HCT116 (cell line): ENCODE data around the gene CLEC4G. TPM values are rescaled to one million over a fixed set of nuclear protein-coding genes. Genes with fewer than 3 reads are reported as not detected.
"Not testable (repeated sequence)": the region's sequence is repeated elsewhere in the genome, so short reads cannot be mapped to it uniquely, and the experiment has no call there.

Source experiments
- ATAC-seq: fragments of 200-7000 bp; cut with Tn5 transposase; 2 replicates; pipeline ENCODE4 v1.9.1; 2020; ENCODE audit warnings: mild to moderate bottlenecking, moderate library complexity
- BruUV-seq: library from RNA; stranded (reverse); fragments of 400-500 nt; replicated peaks from 2 replicates; lab custom pipeline; 2021; lab: Mats Ljungman, UMichigan
- CTCF ChIA-PET: fragments of 300-600 bp; sonication (Branson Sonifier 250); formaldehyde crosslinking; loops from one replicate; lab custom pipeline; 2021; ENCODE audit warnings: antibody characterized with exemption; lab: Charles Lee
- POLR2A ChIA-PET: fragments of 300-600, 350-600 bp; sonication (Branson Sonifier 250); formaldehyde crosslinking; loops from one replicate; lab custom pipeline; 2021; ENCODE audit warnings: antibody characterized with exemption; lab: Charles Lee
- RAD21 ChIA-PET, 2 experiments: fragments of 300-600 bp; sonication (Branson Sonifier 250); formaldehyde crosslinking; loops; one replicate each; lab custom pipeline; 2023; ENCODE audit warnings: low total read pairs in 2 of 2; ENCODE audit not compliant: uncharacterized antibody in 2 of 2, unreplicated experiment in 2 of 2, low non-redundant PET in 1 of 2; lab: Charles Lee
- DNase-seq: peaks from one replicate; pipeline ENCODE4 v3.0.0-alpha.2; 2010; ENCODE audit warnings: low read depth, low spot score
- H2AFZ ChIP-seq: fragments of 200-600 bp; shearing (Covaris generic), sonication (generic); 2 replicates; pipeline ENCODE4 v1.6.1; 2017; ENCODE audit warnings: low read depth, mixed run types, mixed read lengths, antibody characterized with exemption, low read length; ENCODE audit not compliant: poor library complexity, severe bottlenecking
- H3K27ac ChIP-seq: 2 replicates; pipeline ENCODE4 v1.5.1; 2012; ENCODE audit warnings: low read depth, low read length
- H3K27me3 ChIP-seq: fragments of 200-600 bp; sonication (generic); 2 replicates; pipeline ENCODE4 v1.6.1; 2016; ENCODE audit warnings: mixed run types, low read length, mixed read lengths; ENCODE audit not compliant: insufficient read depth
- H3K36me3 ChIP-seq, 2 experiments: fragments of 200-500 bp in 1 of 2; fragments of 200-600 bp in 1 of 2; sonication (Bioruptor generic) in 1 of 2; sonication (generic) in 1 of 2; 2 replicates each; pipeline versions ENCODE4 v1.5.1 to v1.6.1; 2014 to 2016; ENCODE audit warnings: low read length in 2 of 2, inconsistent platforms in 1 of 2, mixed read lengths in 1 of 2, mixed run types in 1 of 2; ENCODE audit not compliant: insufficient read depth in 2 of 2, control insufficient read depth in 1 of 2
- H3K4me1 ChIP-seq, 2 experiments: fragments of 200-600 bp in 1 of 2; sonication (generic) in 1 of 2; 2 replicates each; pipeline versions ENCODE4 v1.5.1 to v1.6.1; 2012 to 2017; ENCODE audit warnings: low read length in 2 of 2, inconsistent platforms in 1 of 2, mild to moderate bottlenecking in 1 of 2, mixed read lengths in 1 of 2, mixed run types in 1 of 2, moderate library complexity in 1 of 2; ENCODE audit not compliant: insufficient read depth in 2 of 2, control insufficient read depth in 1 of 2
- H3K4me2 ChIP-seq: fragments of 200-600 bp; sonication (generic); 2 replicates; pipeline ENCODE4 v1.6.1; 2017; ENCODE audit warnings: mixed run types, low read length, mixed read lengths
- H3K4me3 ChIP-seq, 2 experiments: fragments of 200-600 bp in 1 of 2; sonication (generic) in 1 of 2; replicated peaks in 1 of 2; 2 replicates each; pipeline ENCODE4 v1.5.1; 2011 to 2016; ENCODE audit warnings: low read length in 2 of 2, control low read depth in 1 of 2, low read depth in 1 of 2, mild to moderate bottlenecking in 1 of 2, mixed read lengths in 1 of 2, mixed run types in 1 of 2
- H3K79me2 ChIP-seq: fragments of 200-600 bp; sonication (generic); 2 replicates; pipeline ENCODE4 v1.6.1; 2017; ENCODE audit warnings: mild to moderate bottlenecking, mixed run types, low read length, moderate library complexity, mixed read lengths; ENCODE audit not compliant: insufficient read depth
- H3K9ac ChIP-seq: fragments of 200-600 bp; sonication (generic); 2 replicates; pipeline ENCODE4 v1.6.1; 2016; ENCODE audit warnings: low read length, mixed read lengths
- H3K9me2 ChIP-seq: fragments of 200-600 bp; sonication (generic), shearing (Covaris generic); 2 replicates; pipeline ENCODE4 v1.6.1; 2017; ENCODE audit warnings: mixed run types, mild to moderate bottlenecking, moderate library complexity; ENCODE audit not compliant: insufficient read depth
- H3K9me3 ChIP-seq, 2 experiments: fragments of 200-500 bp in 1 of 2; fragments of 200-600 bp in 1 of 2; sonication (Bioruptor generic) in 1 of 2; sonication (generic) in 1 of 2; 2 replicates each; pipeline ENCODE4 v1.6.1; 2014 to 2017; ENCODE audit warnings: low read length in 2 of 2, mixed read lengths in 2 of 2, inconsistent platforms in 1 of 2, low read depth in 1 of 2, mild to moderate bottlenecking in 1 of 2, mixed run types in 1 of 2, moderate library complexity in 1 of 2; ENCODE audit not compliant: control insufficient read depth in 1 of 2, insufficient read depth in 1 of 2
- H4K20me1 ChIP-seq: fragments of 200-600 bp; sonication (generic), shearing (Covaris generic); 2 replicates; pipeline ENCODE4 v1.6.1; 2017; ENCODE audit warnings: mixed run types, mild to moderate bottlenecking, moderate library complexity; ENCODE audit not compliant: insufficient read depth
- CBX3 ChIP-seq: IDR thresholded peaks from 2 replicates; pipeline ENCODE4 v1.6.1; 2012; ENCODE audit warnings: low read depth
- CEBPB ChIP-seq: IDR thresholded peaks from 2 replicates; pipeline ENCODE4 v1.6.1; 2012; ENCODE audit warnings: low read depth
- CTCF ChIP-seq, 3 experiments: fragments of 200-600 bp in 1 of 3; sonication (generic) in 1 of 3; IDR thresholded peaks in 2 of 3; conservative IDR thresholded peaks in 1 of 3; 2 replicates each; pipeline ENCODE4 v1.5.1; 2012 to 2017; ENCODE audit warnings: low read depth in 2 of 3, low read length in 2 of 3, antibody characterized with exemption in 1 of 3, borderline replicate concordance in 1 of 3, control low read depth in 1 of 3, mild to moderate bottlenecking in 1 of 3, mixed read lengths in 1 of 3, mixed run types in 1 of 3, moderate library complexity in 1 of 3; ENCODE audit not compliant: insufficient read depth in 1 of 3
- EGR1 ChIP-seq: IDR thresholded peaks from 2 replicates; pipeline ENCODE4 v1.6.1; 2012; ENCODE audit warnings: low read depth
- ELF1 ChIP-seq: IDR thresholded peaks from 2 replicates; pipeline ENCODE4 v1.6.1; 2012; ENCODE audit warnings: low read depth, borderline replicate concordance
- EZH2 ChIP-seq: fragments of 200-600 bp; sonication (generic); IDR thresholded peaks from 2 replicates; pipeline ENCODE4 v1.6.1; 2017; ENCODE audit warnings: antibody characterized with exemption, mixed run types
- FOSL1 ChIP-seq: IDR thresholded peaks from 2 replicates; pipeline ENCODE4 v1.6.1; 2012; ENCODE audit warnings: low read depth
- JUND ChIP-seq: IDR thresholded peaks from 2 replicates; pipeline ENCODE4 v1.6.1; 2012
- MAX ChIP-seq: IDR thresholded peaks from 2 replicates; pipeline ENCODE4 v1.6.1; 2012
- POLR2A ChIP-seq: IDR thresholded peaks from 2 replicates; pipeline ENCODE4 v1.7.0; 2011; ENCODE audit warnings: borderline replicate concordance; ENCODE audit not compliant: insufficient read depth, insufficient read length; ENCODE audit errors: extremely low read depth
- POLR2AphosphoS5 ChIP-seq: IDR thresholded peaks from 2 replicates; pipeline ENCODE4 v1.6.1; 2011; ENCODE audit warnings: mild to moderate bottlenecking, low read depth, low read length, moderate library complexity
- RAD21 ChIP-seq: IDR thresholded peaks from 2 replicates; pipeline ENCODE4 v1.6.1; 2012; ENCODE audit warnings: low read depth, mild to moderate bottlenecking
- SP1 ChIP-seq: IDR thresholded peaks from 2 replicates; pipeline ENCODE4 v1.6.1; 2012; ENCODE audit warnings: low read depth
- SRF ChIP-seq: IDR thresholded peaks from 2 replicates; pipeline ENCODE4 v1.6.1; 2012; ENCODE audit warnings: low read depth
- TCF7L2 ChIP-seq: IDR thresholded peaks from 2 replicates; pipeline ENCODE4 v1.7.0; 2011; ENCODE audit warnings: borderline replicate concordance, inconsistent platforms; ENCODE audit not compliant: insufficient read depth, insufficient read length; ENCODE audit errors: extremely low read depth
- YY1 ChIP-seq: IDR thresholded peaks from 2 replicates; pipeline ENCODE4 v1.6.1; 2011; ENCODE audit warnings: low read length, low read depth, moderate library complexity, mild to moderate bottlenecking; ENCODE audit not compliant: insufficient replicate concordance; ENCODE audit errors: extremely low read depth
- ZFX ChIP-seq: fragments of 450-650 bp; IDR thresholded peaks from 2 replicates; pipeline ENCODE4 v1.6.1; 2017
- ZNF274 ChIP-seq: fragments of 200-500 bp; sonication (Bioruptor generic); IDR thresholded peaks from 2 replicates; pipeline ENCODE4 v1.6.1; 2014; ENCODE audit warnings: mild to moderate bottlenecking, low read depth, low read length, inconsistent platforms
- intact Hi-C: fragments of 100-400 bp; cut with micrococcal nuclease; formaldehyde crosslinking; loops from 2 replicates; pipeline ENCODE4 v1.10.0; 2022
- total RNA-seq: library from RNA; stranded (reverse); gene quantifications from one replicate; pipeline ENCODE4 v1.2.1, GENCODE V29; 2021; ENCODE audit not compliant: unreplicated experiment

Gene CLEC4G
- total RNA-seq, 1 experiment from 2014 or later: not detected

- H3K9ac ChIP-seq, RAD21 ChIA-PET, H3K4me3 ChIP-seq, H3K4me1 ChIP-seq, DNase-seq, H3K4me2 ChIP-seq, H3K9me3 ChIP-seq, H4K20me1 ChIP-seq, H3K27me3 ChIP-seq, H3K79me2 ChIP-seq, H3K9me2 ChIP-seq, ATAC-seq, intact Hi-C loops, POLR2A ChIA-PET, H2AFZ ChIP-seq, CTCF ChIA-PET, H3K36me3 ChIP-seq, H3K27ac ChIP-seq, BruUV-seq: not testable (repeated sequence)
Observed at GRCh38 chr19:7764157-7764556, 32.2 kb upstream of the CLEC4G start.

DNA sequence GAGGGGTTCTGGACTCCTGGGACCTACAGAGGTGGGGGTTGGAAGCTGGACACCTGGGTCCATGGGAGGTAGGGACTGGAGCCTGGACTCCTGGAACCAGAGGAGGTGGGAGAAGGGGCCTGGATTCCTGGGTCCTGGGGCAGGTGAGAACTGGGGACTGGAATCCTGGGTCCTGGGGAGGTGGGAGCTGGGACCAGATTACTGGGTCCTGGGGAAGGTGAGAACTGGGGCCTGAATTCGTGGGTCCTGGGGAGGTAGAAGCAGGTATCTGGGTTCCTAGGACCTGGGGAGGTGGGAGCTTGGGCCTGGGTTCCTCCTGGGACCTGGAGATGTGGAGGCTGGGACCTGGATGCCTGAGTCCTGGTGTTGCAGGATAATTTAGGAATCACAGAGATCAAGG, 31.8 kb upstream of the CLEC4G start:
- Histone ChIP-seq H3K4me1 (no peaks in the 10 kb centered on the region), H2AFZ (no peak overlapping the region), H3K9ac (no peak overlapping the region), H3K4me2 (no peak overlapping the region), H3K9me3 (peaks cover 0 to 5% of the 10 kb centered on the region in 2 experiments; a peak in 1 of 4 replicates), H3K27ac (no peak overlapping the region), H4K20me1 (no peaks in the 10 kb centered on the region), H3K4me3 (no peak overlapping the region), H3K27me3 (peaks cover 3% of the 10 kb centered on the region; the same call in 1 of the 2 replicates), H3K9me2 (no peaks in the 10 kb centered on the region), H3K36me3 (no peaks in the 10 kb centered on the region), H3K79me2 (no peaks in the 10 kb centered on the region)
- BruUV-seq: no TSS peak
- no peak for DNase-seq
- intact Hi-C loops: no loop called here
- POLR2A ChIA-PET: no interaction called here
- CTCF ChIA-PET: no interaction called here
- no peak for ATAC-seq
- RAD21 ChIA-PET: no interaction called here
- TF ChIP-seq SRF (no peak), CTCF (IDR thresholded peaks at IDR 0.05 in 2 of 3, conservative IDR thresholded peaks at IDR 0.05 in 1 of 3; ENCODE audit: borderline replicate concordance in 1 of 3, insufficient read depth in 1 of 3, low read depth in 2 of 3, low read length in 2 of 3) (no peak), EGR1 (no peak), JUND (no peak), FOSL1 (no peak), ZFX (no peak), POLR2A (no peak), CBX3 (no peak), RAD21 (no peak), TCF7L2 (no peak), YY1 (no peak), SP1 (no peak), EZH2 (no peak), POLR2AphosphoS5 (no peak), ELF1 (no peak), MAX (no peak), ZNF274 (no peak), CEBPB (no peak)
